ENCODE data around the gene BORCS6.

BORCS6 gene

GRCh38 chr17:8153957-8154607 is 35.9 kb downstream of the BORCS6 start:
- peak; percentile 72 for DNase-seq

- DNase-seq: no peak
These were observed 36.4 kb downstream of the BORCS6 start for GRCh38 chr17:8153525-8153956.

DNA sequence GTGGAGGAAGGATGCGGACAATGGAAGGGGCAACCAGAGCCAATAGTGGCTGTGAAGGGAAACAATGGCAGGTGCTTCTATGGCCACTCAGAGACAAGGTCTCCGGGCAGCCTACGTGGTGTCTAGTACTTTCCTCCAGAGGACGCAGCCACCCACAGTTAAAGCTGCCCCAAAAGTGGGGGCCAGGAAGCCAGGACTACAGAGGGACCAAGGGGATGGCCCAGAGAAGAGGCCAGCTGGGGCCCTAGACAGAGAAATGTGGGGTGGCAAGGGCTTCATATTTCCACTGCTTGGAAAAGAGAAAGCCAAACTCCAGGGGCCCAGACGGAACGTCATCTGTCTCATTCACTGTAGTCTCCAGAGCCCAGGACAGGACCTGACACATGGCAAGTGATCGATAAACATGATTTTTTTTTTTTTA is 36.9 kb downstream of the BORCS6 start:
- DNase-seq: no peak

GRCh38 chr17:8152112-8152775 is 37.7 kb downstream of the BORCS6 start, which contains the start of gene PER1:
Gene PER1, minus strand, starts transcription at chr17:8152404. Its CDS starts 1,698 bp downstream, at chr17:8150706.
- DNase-seq: peak; percentile 70

DNA sequence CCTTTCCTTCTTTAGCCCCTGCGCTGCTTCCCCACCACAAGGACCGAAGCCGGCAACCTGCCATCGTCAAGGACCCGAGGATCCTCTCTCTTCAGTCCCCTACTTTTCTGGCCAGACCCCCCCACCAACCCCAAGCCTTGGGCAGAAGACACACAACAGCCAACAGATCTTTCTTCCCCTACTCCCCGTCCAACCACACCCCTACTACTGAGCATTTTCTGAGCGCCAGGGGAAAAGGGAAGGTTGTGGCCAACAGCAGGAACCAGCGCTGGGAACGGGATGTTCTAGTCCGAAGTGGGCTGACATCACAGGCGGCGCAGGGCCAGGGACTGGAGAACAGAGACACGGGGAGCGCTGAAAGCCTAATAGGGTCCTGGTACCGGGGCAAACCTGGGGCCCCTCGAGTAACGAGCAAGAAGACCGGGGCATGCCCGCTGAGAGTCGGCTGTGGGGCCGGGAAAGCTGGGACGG is 38.3 kb downstream of the BORCS6 start:
- no peak for DNase-seq

DNA sequence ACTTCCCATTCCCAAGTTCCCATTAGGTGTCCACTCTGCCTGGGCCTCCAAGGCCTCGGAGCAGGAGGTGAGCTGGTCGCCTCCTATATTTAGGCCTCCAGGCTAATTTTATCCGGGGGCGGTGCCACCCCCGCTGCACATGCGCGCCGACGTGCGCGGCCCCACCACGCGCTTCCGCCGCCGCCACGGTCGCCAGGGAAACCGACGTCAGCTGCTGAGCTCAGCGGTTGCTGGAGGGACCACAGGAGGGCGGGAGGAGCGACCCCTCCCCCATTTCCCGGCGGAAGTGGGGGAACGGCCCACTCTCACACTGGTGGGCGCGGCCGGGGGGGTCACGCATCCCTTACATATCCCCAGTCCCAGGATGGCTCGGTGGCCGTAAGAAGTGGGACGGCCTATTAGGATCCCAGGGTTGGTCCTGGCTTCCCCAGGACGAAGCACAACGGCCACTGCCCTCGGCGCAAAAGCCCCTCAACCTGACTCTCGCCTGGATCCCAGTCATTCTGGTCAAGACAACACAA is 38.8 kb downstream of the BORCS6 start:
- peak; percentile 88 for DNase-seq

DNA sequence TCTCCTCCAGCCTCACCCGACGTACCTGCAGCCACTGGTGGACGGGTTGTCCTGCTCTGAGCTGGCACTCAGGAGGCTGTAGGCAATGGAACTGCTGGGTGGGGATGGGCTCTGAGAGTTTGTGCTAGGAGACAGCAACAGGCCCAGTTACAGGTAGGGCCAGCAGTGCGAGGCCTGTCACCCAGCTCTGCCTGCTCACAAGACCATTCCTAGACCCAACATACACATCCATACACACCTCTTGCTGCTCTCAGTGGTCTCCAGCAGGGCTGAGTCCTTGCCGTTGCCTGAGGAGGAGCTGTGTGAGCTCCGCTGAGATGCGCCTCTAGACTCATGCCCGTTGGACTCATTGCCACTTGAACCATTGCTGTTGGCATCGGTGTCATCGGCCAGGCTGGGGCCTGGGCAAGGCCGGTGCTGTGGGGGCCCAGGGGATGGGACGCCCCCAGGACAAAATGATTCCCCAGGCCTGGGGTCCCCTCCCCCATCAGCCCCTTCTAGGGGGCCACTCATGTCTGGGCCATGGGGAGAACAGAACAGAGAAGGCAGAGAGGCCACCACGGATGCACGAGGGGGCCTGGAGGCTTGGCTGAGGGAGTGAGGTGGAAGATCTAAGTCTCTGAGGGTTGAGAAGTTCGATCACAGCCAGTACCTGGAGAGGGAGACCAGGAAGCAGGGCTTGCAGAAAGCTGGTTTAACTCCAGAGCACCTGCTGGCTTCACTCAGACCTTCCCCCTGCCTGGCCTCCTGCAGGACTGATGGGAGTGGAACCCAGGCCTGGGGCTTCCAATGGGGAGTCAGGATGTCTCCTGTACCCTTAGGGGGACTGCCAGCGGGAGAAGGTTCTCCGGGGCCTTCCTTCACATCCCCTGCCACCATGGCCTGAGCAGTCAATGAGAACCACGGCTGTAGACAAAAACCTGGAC is 39.5 kb downstream of the BORCS6 start:
- no peak for DNase-seq

- no peak for DNase-seq
These were observed 40.4 kb downstream of the BORCS6 start for GRCh38 chr17:8149419-8150193.

GRCh38 chr17:8148560-8148959 is 41.4 kb downstream of the BORCS6 start:
- no peak for DNase-seq

DNA sequence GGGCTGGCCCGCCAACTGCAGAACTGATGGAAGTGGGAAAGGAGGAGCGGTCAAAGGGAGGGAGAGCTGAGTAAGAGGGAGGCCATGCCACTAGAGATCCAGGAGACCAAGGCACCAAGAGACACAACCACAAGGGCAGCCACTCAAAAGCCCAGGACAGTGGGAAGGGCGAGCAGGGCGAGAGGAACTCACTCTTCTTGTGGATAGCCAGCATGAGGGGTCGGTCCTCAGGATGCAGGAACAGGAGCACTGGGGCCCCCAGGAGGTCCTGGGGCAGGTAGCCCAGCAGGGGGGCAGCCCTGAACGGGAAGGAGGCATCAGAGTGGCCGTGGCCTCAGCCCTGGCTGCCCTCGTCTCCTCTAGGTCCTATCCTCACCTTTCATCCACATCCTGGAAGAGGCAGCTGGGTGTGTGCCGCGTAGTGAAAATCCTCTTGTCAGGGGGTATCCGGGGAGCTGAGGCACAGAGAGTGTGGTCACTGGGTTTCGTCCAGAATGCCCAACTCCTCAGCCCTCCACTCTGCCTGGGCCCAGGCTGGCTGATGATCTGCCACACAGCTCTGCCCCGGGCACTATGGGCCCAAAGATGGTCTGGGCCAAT is 42.1 kb downstream of the BORCS6 start:
- DNase-seq: no peak

DNA sequence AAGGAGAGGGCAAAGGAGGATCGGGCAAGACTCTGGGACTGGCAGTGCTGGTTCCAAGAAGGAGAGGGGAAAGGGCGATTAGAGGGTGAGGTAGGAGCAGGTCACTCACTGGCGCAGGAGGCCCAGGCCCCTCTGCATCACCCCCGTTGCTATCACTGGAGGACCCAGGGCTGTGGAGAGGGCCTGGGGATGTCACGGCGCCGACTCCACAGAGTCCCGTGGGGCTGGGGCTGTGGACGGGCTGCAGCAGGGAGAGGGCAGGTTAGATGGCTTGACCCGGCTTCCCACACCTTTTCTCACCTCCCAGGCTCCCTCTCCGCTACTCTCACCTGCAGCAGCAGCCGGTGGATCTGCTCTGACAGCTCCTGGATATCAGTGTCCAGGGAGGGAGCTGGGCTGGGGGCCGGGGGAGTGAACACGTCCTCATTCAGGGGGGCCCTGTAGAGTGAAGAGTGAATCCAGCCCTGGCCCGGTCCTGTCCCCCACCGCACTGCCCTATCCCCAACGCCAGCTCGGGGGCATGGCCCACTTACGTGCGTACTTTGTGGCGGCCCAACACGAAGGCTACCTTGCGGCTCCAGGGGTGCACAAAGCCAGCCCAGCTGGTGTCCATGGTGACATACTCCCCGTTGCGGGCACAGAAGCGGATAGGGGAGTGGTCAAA is 42.7 kb downstream of the BORCS6 start:
- no peak for DNase-seq

DNA sequence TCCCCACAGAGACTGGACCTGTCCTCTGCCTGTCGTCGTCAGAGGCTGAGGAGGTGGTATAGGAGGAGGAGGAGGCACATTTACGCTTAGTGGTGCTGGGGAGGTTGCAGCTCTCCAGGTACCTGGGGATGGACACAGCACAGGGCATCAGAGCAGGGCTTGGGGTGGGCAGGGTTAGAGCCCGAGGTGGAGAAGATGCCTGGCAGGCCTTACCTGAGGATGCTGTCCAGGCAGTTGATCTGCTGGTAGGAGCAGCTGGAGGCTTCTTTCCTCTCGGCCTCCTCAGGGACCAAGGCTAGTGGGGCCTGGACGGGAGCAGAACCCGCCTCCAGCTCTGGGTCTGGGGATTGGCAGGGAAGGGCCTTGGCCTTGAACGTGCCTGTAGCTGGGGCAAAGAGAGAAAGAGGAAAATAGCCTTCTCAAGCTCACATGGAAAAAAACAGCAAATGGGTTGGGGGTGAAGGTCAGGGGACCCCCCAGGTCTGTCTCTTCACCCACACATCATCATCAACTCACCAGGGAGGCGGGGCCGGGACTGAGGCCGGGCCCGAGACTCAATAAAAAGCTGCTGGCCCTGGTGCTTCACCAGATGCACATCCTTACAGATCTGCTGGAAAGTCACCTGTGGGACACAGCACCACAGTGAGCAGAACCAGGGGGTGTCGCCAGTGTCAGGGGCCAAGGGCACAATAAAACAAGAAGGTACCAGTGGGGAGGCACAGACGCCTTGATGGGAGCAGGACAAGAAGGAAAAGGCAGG is 43.4 kb downstream of the BORCS6 start:
- DNase-seq: no peak

GRCh38 chr17:8145811-8146210 is 44.2 kb downstream of the BORCS6 start:
- DNase-seq: no peak

GRCh38 chr17:8144401-8145231 is 45.4 kb downstream of the BORCS6 start:
- DNase-seq: no peak

DNA sequence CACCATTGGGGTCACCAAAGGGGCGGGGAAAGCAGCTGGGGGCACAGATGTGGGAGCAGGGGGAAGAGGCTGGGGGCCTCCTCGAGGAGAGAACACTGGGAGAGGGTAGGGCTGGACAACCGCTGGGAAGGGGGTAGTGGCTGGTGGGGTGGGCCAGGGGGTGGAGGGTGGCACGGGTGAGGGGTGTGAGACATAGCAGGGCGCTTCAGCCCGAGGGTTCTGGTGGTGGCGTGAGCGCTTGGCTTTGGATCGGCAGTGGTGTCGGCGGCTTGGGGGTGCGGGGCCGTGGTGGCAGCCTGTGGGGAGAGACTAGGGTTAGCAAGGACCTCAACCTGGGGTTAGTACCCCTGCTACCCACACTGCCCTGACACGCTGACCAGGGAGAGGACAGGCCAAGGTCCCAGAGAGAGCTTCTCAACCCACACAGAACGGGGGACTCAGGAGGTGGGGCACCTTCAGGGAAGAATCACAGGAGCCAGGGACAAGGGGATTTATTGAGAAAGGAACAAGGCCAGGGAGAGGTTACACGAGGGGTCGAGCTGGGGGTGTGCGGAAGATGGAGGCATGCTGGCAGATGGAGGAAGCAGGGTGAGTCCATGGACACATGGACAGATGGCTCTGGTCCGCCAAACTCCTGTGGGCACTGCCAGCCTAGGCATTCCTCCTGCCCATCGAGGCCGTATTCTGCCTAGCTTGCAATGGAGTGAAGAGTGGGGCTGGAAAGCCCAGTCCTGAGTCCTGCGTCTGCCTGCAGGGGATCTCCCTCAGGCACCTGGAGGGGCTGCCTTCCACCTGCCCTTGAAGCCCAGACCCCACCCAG is 46.2 kb downstream of the BORCS6 start:
- DNase-seq: no peak

DNA sequence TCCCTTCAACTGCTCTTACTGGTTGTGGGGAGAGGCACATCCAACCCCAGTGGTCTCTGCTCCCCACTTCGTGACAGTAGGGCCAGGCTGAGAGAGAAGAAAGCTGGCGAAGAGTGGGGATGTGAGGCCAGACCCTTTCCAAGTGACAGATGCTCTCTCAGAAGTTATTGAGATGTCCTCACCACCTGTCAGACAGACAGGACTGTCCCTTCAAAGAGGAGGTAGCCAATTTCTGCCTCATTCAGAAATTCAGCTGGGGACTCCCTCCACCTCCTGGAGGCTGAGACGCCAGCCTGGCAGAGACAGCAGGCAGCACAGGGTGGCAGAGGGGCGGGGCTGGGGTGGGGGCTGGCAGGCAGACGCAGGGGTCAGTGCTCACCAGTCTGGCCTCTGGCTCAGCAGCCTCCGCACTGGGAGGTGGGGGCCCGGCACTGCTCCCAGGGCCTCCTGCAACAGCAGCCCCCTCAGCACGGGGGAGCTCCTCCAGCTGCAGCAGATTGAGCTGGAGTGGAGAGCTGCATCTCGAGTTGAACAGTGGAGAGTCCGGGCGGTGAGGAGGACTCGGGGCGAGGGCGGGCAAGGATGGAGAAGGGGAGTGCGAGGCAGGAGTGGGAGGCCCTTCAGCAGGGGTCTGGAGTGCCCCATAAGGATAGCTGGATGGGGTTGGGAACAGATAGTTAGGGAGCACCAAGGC is 46.9 kb downstream of the BORCS6 start:
- no peak for DNase-seq

DNA sequence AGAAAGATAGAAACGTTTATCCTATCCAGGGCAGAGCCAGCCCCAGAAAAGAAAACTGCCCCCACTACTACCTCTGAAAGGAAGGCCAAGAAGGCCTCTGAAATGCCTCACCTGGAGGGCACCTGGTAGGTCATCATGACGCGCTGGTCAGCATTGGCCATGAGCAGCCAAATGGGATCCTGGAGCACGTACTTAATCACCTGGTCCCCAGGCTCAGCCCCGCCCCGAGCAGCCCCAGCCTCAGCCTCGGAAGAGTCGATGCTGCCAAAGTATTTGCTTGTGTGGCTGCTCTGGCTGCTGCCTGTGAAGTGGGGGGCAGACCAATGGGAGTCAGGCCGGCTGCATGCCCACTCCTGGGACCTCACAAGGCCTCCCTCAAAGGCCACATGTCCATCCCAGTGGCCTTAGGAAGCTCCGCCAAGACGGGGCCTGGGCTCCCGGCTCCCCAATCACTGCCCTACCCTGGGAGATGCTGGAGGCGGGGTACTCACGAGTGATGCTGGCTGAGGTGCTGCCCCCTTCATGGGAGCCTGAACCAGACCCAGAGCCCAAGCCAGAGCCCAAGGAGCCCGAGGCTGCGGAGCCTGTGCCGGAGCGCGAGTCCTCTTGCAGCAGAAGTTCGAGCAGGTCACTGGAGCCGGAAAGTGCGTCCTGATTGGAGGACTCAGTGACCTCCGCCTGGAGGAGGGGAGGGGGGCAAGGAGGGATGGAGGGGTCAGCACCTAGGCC is 47.7 kb downstream of the BORCS6 start:
- no peak for DNase-seq

Measured in activated gamma-delta T cell (primary cell).